SK-N-SH treated with all-trans-retinoic acid at 6 μM for 48 hours (cell line): Measurements from ENCODE around the gene IGDCC3.

Experiments used
- CREB5 ChIP-seq: fragments of 250-450 bp; sonication (Bioruptor Pico); IDR thresholded peaks from 2 replicates; pipeline ENCODE4 v1.5.1; 2020; ENCODE audit warnings: low read depth, mild to moderate bottlenecking, moderate library complexity
- ESRRG ChIP-seq: fragments of 250-450 bp; sonication (Bioruptor Pico); IDR thresholded peaks from 2 replicates; pipeline ENCODE4 v1.6.1; 2021; ENCODE audit warnings: mild to moderate bottlenecking
- ISL1 ChIP-seq: fragments of 250-450 bp; sonication (Bioruptor Pico); IDR thresholded peaks from 2 replicates; pipeline ENCODE4 v2.1.2; 2022; ENCODE audit warnings: mild to moderate bottlenecking, moderate library complexity
- PATZ1 ChIP-seq: fragments of 250-450 bp; sonication (Bioruptor Pico); IDR thresholded peaks from 2 replicates; pipeline ENCODE4 v1.8.0; 2020; ENCODE audit warnings: mild to moderate bottlenecking, moderate library complexity, borderline replicate concordance
- SNAI2 ChIP-seq: fragments of 250-450 bp; sonication (Bioruptor Pico); IDR thresholded peaks from 2 replicates; pipeline ENCODE4 v1.5.0; 2020; ENCODE audit warnings: mild to moderate bottlenecking, moderate library complexity
- ZFP3 ChIP-seq: fragments of 250-450 bp; sonication (Bioruptor Pico); IDR thresholded peaks from 2 replicates; pipeline ENCODE4 v1.5.0; 2020; ENCODE audit warnings: mild to moderate bottlenecking, moderate library complexity

GRCh38 chr15:65344914-65345275 lies 32.9 kb downstream of the IGDCC3 start:
- TF ChIP-seq SNAI2 (CRISPR knock-in tag) (no peak), PATZ1 (no peak), ISL1 (CRISPR knock-in tag) (no peak), ESRRG (CRISPR knock-in tag) (no peak), ZFP3 (CRISPR knock-in tag) (no peak), CREB5 (CRISPR knock-in tag) (no peak)
